ENCODE results near the gene MIF4GD.
"Not testable (repeated sequence)": the region's sequence is repeated elsewhere in the genome, so short reads cannot be mapped to it uniquely, and the experiment has no call there.

- not testable (repeated sequence) for TF ChIP-seq CTCF, POLR2A (IDR thresholded peaks at IDR 0.05)
Observed at GRCh38 chr17:75280189-75280588, 9.2 kb upstream of the MIF4GD start.
